Measurements from ENCODE around the gene AP1S3.

Gene AP1S3

DNA sequence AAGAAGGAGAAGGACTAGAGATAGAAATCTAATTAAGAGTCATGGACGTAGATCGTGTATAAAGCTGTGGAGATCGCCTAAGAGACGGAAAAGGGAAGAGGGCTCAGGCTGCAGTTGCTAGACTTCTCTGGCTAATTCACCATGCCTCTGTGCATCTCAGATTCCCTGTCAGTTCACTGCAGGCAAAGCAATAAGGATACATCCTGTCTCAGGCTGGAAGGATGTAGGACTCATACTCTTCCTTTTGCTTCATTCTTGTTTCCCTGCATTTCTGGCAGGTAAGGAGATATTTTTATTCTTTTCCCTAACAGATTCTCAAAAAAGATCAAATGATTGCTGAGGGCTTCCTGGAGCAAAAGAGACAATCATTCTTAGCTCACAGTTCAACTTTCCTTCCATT lies 112.5 kb downstream of the AP1S3 start:
- DNase-seq (ENCODE audit: low read depth in 2 of 2), result no peak

- no peak for DNase-seq (ENCODE audit: low read depth in 2 of 2)
Observed at GRCh38 chr2:223723954-223724411, 113.4 kb downstream of the AP1S3 start.

DNA sequence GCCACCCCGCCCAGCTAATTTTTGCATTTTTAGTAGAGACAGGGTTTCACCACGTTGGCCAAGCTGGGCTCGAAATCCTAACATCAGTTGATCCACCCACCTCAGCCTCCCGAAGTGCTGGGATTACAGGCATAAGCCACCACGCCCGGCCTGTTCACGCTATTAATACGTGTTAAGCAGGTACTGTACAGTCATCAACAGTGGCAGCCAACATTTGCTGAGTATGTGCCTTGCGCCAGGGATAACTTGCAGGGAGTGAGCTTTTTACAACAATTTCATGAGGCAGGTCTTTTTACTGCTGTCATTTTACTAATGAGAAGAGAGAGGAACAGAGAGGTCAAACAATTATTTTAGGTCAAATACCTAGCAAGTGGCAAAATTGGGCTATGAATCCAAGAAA lies 115.2 kb downstream of the AP1S3 start:
- no peak for DNase-seq (ENCODE audit: low read depth in 2 of 2)

- no peak for DNase-seq (ENCODE audit: low read depth in 2 of 2)
Observed at GRCh38 chr2:223721746-223722145, 115.6 kb downstream of the AP1S3 start.

GRCh38 chr2:223720367-223720766 lies 117.0 kb downstream of the AP1S3 start:
- no peak for DNase-seq (ENCODE audit: low read depth in 2 of 2)

GRCh38 chr2:223712642-223713041 lies 124.7 kb downstream of the AP1S3 start:
- no peak for DNase-seq (ENCODE audit: low read depth in 2 of 2)

DNA sequence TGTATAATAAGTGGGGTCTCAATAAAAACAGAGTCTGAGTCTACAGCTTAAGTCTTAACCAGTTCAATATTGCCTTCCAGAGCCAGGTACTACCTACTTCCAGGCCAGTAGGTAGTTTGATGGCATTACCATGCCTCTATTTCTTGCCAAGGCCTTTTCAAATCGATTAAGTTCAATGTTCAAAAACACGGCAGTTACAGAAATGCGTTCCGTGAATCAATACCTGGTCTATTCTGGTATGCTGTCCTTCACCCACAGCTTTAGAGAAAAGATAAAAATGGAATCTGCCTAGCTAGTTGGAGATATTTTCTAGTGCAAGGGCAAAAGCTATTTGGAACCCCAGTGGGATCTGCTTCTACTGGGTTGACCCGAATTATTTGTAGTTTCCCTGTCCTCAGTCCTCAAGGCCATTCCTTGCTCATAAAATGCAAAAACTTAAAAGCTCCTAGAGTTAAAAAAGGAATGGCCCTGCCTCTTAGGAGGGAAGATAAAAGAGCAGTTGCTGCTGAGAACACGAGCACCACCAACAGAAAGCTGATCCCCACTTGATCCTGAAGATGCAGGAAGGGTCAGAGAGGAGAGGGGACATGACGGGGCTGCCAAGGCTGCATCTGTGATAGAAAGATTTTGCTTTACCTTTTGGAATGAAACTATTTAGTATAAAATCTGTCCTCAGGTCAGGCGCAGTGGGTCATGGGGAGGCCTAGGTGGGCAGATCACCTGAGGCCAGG lies 125.6 kb downstream of the AP1S3 start:
- no peak for DNase-seq (ENCODE audit: low read depth in 2 of 2)

Data from activated CD8-positive, alpha-beta memory T cell treated with anti-CD3 and anti-CD28 coated beads for 4 hours (primary cell).